HG03025 (cell line): ENCODE measurements around the gene OR6J1.

Experiments used
- ATAC-seq: cut with Tn5 transposase; IDR thresholded peaks from one replicate; pipeline ENCODE4 v1.9.1; 2021; ENCODE audit warnings: mild to moderate bottlenecking, moderate library complexity; ENCODE audit not compliant: unreplicated experiment, low FRiP score

OR6J1 gene

GRCh38 chr14:22587247-22587646 lies 56.9 kb downstream of the OR6J1 start:
- ATAC-seq: no peak

- no peak for ATAC-seq
Observed at GRCh38 chr14:22583994-22584393, 60.2 kb downstream of the OR6J1 start.
